Measurements from ENCODE around the gene RHBDF1.

- TF ChIP-seq CTCF (IDR thresholded peaks at IDR 0.05) (no peak), POLR2A (IDR thresholded peaks at IDR 0.05) (no peak)
These were observed 16.1 kb downstream of the RHBDF1 start for GRCh38 chr16:56231-56927.

All from Peyer's patch (tissue), 4 donors.